Fibroblast of the aortic adventitia (primary cell): ENCODE results near the gene DOCK4. TPM values are rescaled to one million over a fixed set of nuclear protein-coding genes. Genes with fewer than 3 reads are reported as not detected.

Experiments used
- DNase-seq: peaks from one replicate; pipeline ENCODE4 v3.0.0-alpha.2; 2010; ENCODE audit warnings: low read depth
- H3K4me3 ChIP-seq: 2 replicates; pipeline ENCODE4 v1.5.1; 2011; ENCODE audit warnings: low read depth, mild to moderate bottlenecking, control low read depth, low read length, moderate library complexity
- small RNA-seq: library from RNA; depleted of rRNA; stranded (forward); fragments of <200 nt; gene quantifications from one replicate; pipeline ENCODE3, GENCODE V24; 2012
- total RNA-seq: library from RNA; depleted of rRNA; stranded (reverse); fragments of >200 nt; gene quantifications from 2 replicates; pipeline ENCODE4 v1.2.3, GENCODE V29; 2012; ENCODE audit warnings: low replicate concordance
- TF ChIP-seq, protein P1 (sequence below): IDR thresholded peaks from 2 replicates; pipeline ENCODE4 v1.5.1; 2011; ENCODE audit warnings: mild to moderate bottlenecking, low read length, control low read depth, inconsistent platforms; ENCODE audit not compliant: insufficient read depth

DOCK4 gene
- total RNA-seq, 1 donor, result 25.9 TPM

- peak; percentile 46 for DNase-seq
- H3K4me3 ChIP-seq, result no peak overlapping the region
- TF ChIP-seq, protein P1, sequence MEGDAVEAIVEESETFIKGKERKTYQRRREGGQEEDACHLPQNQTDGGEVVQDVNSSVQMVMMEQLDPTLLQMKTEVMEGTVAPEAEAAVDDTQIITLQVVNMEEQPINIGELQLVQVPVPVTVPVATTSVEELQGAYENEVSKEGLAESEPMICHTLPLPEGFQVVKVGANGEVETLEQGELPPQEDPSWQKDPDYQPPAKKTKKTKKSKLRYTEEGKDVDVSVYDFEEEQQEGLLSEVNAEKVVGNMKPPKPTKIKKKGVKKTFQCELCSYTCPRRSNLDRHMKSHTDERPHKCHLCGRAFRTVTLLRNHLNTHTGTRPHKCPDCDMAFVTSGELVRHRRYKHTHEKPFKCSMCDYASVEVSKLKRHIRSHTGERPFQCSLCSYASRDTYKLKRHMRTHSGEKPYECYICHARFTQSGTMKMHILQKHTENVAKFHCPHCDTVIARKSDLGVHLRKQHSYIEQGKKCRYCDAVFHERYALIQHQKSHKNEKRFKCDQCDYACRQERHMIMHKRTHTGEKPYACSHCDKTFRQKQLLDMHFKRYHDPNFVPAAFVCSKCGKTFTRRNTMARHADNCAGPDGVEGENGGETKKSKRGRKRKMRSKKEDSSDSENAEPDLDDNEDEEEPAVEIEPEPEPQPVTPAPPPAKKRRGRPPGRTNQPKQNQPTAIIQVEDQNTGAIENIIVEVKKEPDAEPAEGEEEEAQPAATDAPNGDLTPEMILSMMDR, result no peak
Observed at GRCh38 chr7:111682588-111683340, 523.4 kb downstream of the DOCK4 start.

GRCh38 chr7:111681242-111681641 is 525.0 kb downstream of the DOCK4 start:
- no peak overlapping the region for H3K4me3 ChIP-seq
- TF ChIP-seq, protein P1, result no peak
- DNase-seq, result no peak

GRCh38 chr7:111678986-111679385 is 527.2 kb downstream of the DOCK4 start:
- H3K4me3 ChIP-seq, result no peak overlapping the region
- TF ChIP-seq, protein P1, result no peak
- DNase-seq, result peak; percentile 52

- peak; percentile 50 for DNase-seq
- TF ChIP-seq, protein P1, result no peak
- H3K4me3 ChIP-seq, result no peak overlapping the region
Observed at GRCh38 chr7:111678281-111678680, 527.9 kb downstream of the DOCK4 start.

GRCh38 chr7:111677848-111678247 is 528.4 kb downstream of the DOCK4 start:
- TF ChIP-seq, protein P1, result no peak
- H3K4me3 ChIP-seq, result no peak overlapping the region
- peak; percentile 31 for DNase-seq

- TF ChIP-seq, protein P1, result no peak
- DNase-seq, result no peak
- H3K4me3 ChIP-seq, result no peak overlapping the region
Observed at GRCh38 chr7:111676811-111677210, 529.4 kb downstream of the DOCK4 start.

Small RNA genes within 50 kb of the gene (small RNA-seq; reads per million reads assigned to genes)
- not detected for gene RNA5SP237

Other genes with a start within 250 kb of the DOCK4 start
- 41.4 and 42.8 TPM in 2 replicates for gene ZNF277, start 296 bp upstream of the DOCK4 start, total RNA-seq
- 49.5 and 92.7 TPM in 2 replicates for gene IFRD1, start 244.1 kb upstream of the DOCK4 start, total RNA-seq